GM12878 (cell line): ENCODE measurements around the gene ULK4. TPM values are rescaled to one million over a fixed set of nuclear protein-coding genes. Genes with fewer than 3 reads are reported as not detected.

Source experiments
- ATAC-seq: fragments of 200-7000 bp; cut with Tn5 transposase; 3 replicates; pipeline ENCODE4 v1.9.1; 2020; ENCODE audit warnings: mild to moderate bottlenecking, moderate library complexity
- BruUV-seq: library from RNA; stranded (reverse); fragments of 400-500 nt; replicated peaks from 2 replicates; lab custom pipeline; 2021; lab: Mats Ljungman, UMichigan
- CTCF ChIA-PET: fragments of 300-600 bp; sonication (Branson Sonifier 250); formaldehyde crosslinking; extraction: SDS; loops from one replicate; lab custom pipeline; 2021; ENCODE audit warnings: inconsistent platforms; lab: Yijun Ruan, JAX
- POLR2A ChIA-PET: fragments of 350-600 bp; formaldehyde crosslinking; extraction: SDS; loops from one replicate; lab custom pipeline; 2021; ENCODE audit warnings: inconsistent platforms; lab: Charles Lee
- RAD21 ChIA-PET: fragments of 300-600 bp; sonication (Branson Sonifier 250); formaldehyde crosslinking; loops from one replicate; lab custom pipeline; 2023; ENCODE audit warnings: antibody characterized with exemption; ENCODE audit not compliant: unreplicated experiment; lab: Charles Lee
- SMC1A ChIA-PET: fragments of 300-600 bp; sonication (Branson Sonifier 250); formaldehyde crosslinking; loops from one replicate; lab custom pipeline; 2023; ENCODE audit not compliant: unreplicated experiment, uncharacterized antibody; lab: Charles Lee
- DNase-seq: peaks from one replicate; pipeline ENCODE4 v3.0.0-alpha.2; 2011; ENCODE audit warnings: low read depth, low spot score
- FAIRE-seq: peaks from 3 replicates; lab custom pipeline; 2011; peaks lifted over from hg19 to GRCh38; lab: Jason Lieb, UNC
- H2AFZ ChIP-seq: 2 replicates; pipeline ENCODE4 v1.6.0; 2011; ENCODE audit warnings: low read depth, low read length, control low read depth; ENCODE audit not compliant: control insufficient read depth
- H3K27ac ChIP-seq: 2 replicates; pipeline ENCODE4 v1.5.1; 2011; ENCODE audit warnings: control low read depth; ENCODE audit not compliant: control insufficient read depth, insufficient read depth
- H3K27me3 ChIP-seq, 2 experiments: replicated peaks in 1 of 2; 2 replicates each; pipeline versions ENCODE4 v1.6.0 to v1.6.1; 2011; ENCODE audit warnings: low read length in 1 of 2; ENCODE audit not compliant: control insufficient read depth in 2 of 2, insufficient read depth in 2 of 2
- H3K36me3 ChIP-seq, 2 experiments: 2 replicates each; pipeline ENCODE4 v1.5.1; 2011; ENCODE audit warnings: low read length in 1 of 2; ENCODE audit not compliant: control insufficient read depth in 2 of 2, insufficient read depth in 2 of 2
- H3K4me1 ChIP-seq: 2 replicates; pipeline ENCODE4 v1.6.1; 2011; ENCODE audit warnings: mild to moderate bottlenecking, low read length, moderate library complexity, mixed read lengths; ENCODE audit not compliant: control insufficient read depth, insufficient read depth
- H3K4me2 ChIP-seq: 2 replicates; pipeline ENCODE4 v1.6.0; 2011; ENCODE audit warnings: control low read depth; ENCODE audit not compliant: control insufficient read depth, insufficient read depth
- H3K4me3 ChIP-seq: fragments of 200-600 bp; sonication (generic); 2 replicates; pipeline ENCODE4 v1.5.1; 2016
- H3K79me2 ChIP-seq: 2 replicates; pipeline ENCODE4 v1.6.0; 2011; ENCODE audit warnings: low read length; ENCODE audit not compliant: control insufficient read depth, insufficient read depth
- H3K9ac ChIP-seq: 2 replicates; pipeline ENCODE4 v1.8.0; 2011; ENCODE audit warnings: low read length, control low read depth, mixed read lengths; ENCODE audit not compliant: control insufficient read depth, insufficient read depth
- H3K9me3 ChIP-seq: replicated peaks from 3 replicates; pipeline ENCODE4 v1.5.1; 2011; ENCODE audit warnings: mild to moderate bottlenecking, low read length; ENCODE audit not compliant: control insufficient read depth, insufficient read depth
- H4K20me1 ChIP-seq: 2 replicates; pipeline ENCODE4 v1.6.0; 2011; ENCODE audit not compliant: control insufficient read depth, insufficient read depth
- DPF2 ChIP-seq: fragments of 450-650 bp; IDR thresholded peaks from 2 replicates; pipeline ENCODE4 v1.6.1; 2017; ENCODE audit warnings: mild to moderate bottlenecking
- EP300 ChIP-seq, 2 experiments: fragments of 150-350 bp in 1 of 2; IDR thresholded peaks; 2 replicates each; pipeline ENCODE4 v1.6.1; 2011 to 2012; ENCODE audit warnings: low read depth in 2 of 2, low read length in 2 of 2, borderline replicate concordance in 1 of 2, improper control_type of control experiment in 1 of 2, inconsistent platforms in 1 of 2; ENCODE audit not compliant: control insufficient read depth in 1 of 2
- IKZF2 ChIP-seq, 2 experiments: fragments of 450-650 bp; IDR thresholded peaks; 2 replicates each; pipeline ENCODE4 v1.6.1; 2017; ENCODE audit warnings: mild to moderate bottlenecking in 2 of 2, moderate library complexity in 2 of 2
- POLR2AphosphoS5 ChIP-seq: IDR thresholded peaks from 2 replicates; pipeline ENCODE4 v1.6.1; 2011; ENCODE audit warnings: mild to moderate bottlenecking, low read length, inconsistent platforms
- RUNX3 ChIP-seq: IDR thresholded peaks from 2 replicates; pipeline ENCODE4 v1.6.1; 2012; ENCODE audit warnings: low read length, inconsistent platforms
- SPI1 ChIP-seq: IDR thresholded peaks from 2 replicates; pipeline ENCODE4 v1.6.1; 2011; ENCODE audit warnings: low read depth, mild to moderate bottlenecking, low read length, moderate library complexity, borderline replicate concordance; ENCODE audit not compliant: insufficient read depth
- SREBF2 ChIP-seq: IDR thresholded peaks from 2 replicates; pipeline ENCODE4 v1.6.1; 2012; ENCODE audit warnings: mild to moderate bottlenecking, low read length
- ZNF24 ChIP-seq: fragments of 450-650 bp; IDR thresholded peaks from 2 replicates; pipeline ENCODE4 v1.6.1; 2017; ENCODE audit warnings: antibody characterized with exemption, mild to moderate bottlenecking
- ZSCAN29 ChIP-seq: fragments of 450-650 bp; IDR thresholded peaks from 2 replicates; pipeline ENCODE4 v1.6.1; 2017; ENCODE audit warnings: mild to moderate bottlenecking, moderate library complexity
- WGBS: methylation state at CpG from one replicate; pipeline ENCODE4 v1.1.6; 2016; ENCODE audit warnings: low lambda C conversion rate; ENCODE audit not compliant: insufficient replicate concordance, insufficient coverage; ENCODE audit errors: missing lambda C conversion rate; 5-methylcytosine and 5-hydroxymethylcytosine counted together
- in situ Hi-C: fragments of 300-500 bp; cut with MboI; formaldehyde crosslinking; loops from 9 replicates; pipeline ENCODE4 v1.14.3; 2018; ENCODE audit warnings: mixed read lengths
- intact Hi-C: fragments of 100-400 bp; cut with micrococcal nuclease; formaldehyde crosslinking; loops from one replicate; pipeline ENCODE4 v1.14.2; 2022; ENCODE audit not compliant: unreplicated experiment
- polyA plus RNA-seq, 11 experiments: library from polyadenylated mRNA; depleted of rRNA in 4 of 11; unstranded in 6 of 11; stranded (reverse) in 5 of 11; fragments of >200 nt; fragmentation: Nextera tagmentation in 4 of 11; fragmentation: Illumina TruSeq in 1 of 11; extraction: Ambion mirVana in 4 of 11; extraction: Trizol in 1 of 11; gene quantifications; 1 replicate in 1 of 11; 2 replicates in 10 of 11; pipeline versions ENCODE4 v1.2.1 to v1.2.3, GENCODE V29; 2011 to 2016; ENCODE audit warnings: inconsistent platforms in 2 of 11, missing spikeins in 2 of 11, low read depth in 1 of 11
- total RNA-seq, 4 experiments: library from RNA; depleted of rRNA in 3 of 4; stranded (reverse); fragments of >200 nt in 3 of 4; fragmentation: Illumina TruSeq in 1 of 4; extraction: Trizol in 1 of 4; gene quantifications; 2 replicates each; pipeline versions ENCODE4 v1.2.1 to v1.2.3, GENCODE V29; 2013 to 2021
- TF ChIP-seq, protein P1 (sequence below): fragments of 150-350 bp; IDR thresholded peaks from 2 replicates; pipeline ENCODE4 v1.6.1; 2016; ENCODE audit warnings: low read depth, low read length
- TF ChIP-seq, protein P2 (sequence below): fragments of 450-650 bp; IDR thresholded peaks from 2 replicates; pipeline ENCODE4 v1.6.1; 2016; ENCODE audit warnings: mild to moderate bottlenecking, moderate library complexity, borderline replicate concordance
- TF ChIP-seq, protein P3 (sequence below): fragments of 450-650 bp; IDR thresholded peaks from 2 replicates; pipeline ENCODE4 v1.6.1; 2016; ENCODE audit warnings: mild to moderate bottlenecking
- TF ChIP-seq, protein P4 (sequence below): fragments of 450-650 bp; formaldehyde crosslinking; IDR thresholded peaks from 2 replicates; pipeline ENCODE4 v1.4.0; 2022; ENCODE audit warnings: mild to moderate bottlenecking, moderate library complexity

ULK4 gene
- total and polyA plus RNA-seq, 10 of the 15 experiments (the other 5 are each of a cell fraction or from before 2014, with no cell fraction given), result 3.5 to 7.6 (median 6.3) TPM

DNA sequence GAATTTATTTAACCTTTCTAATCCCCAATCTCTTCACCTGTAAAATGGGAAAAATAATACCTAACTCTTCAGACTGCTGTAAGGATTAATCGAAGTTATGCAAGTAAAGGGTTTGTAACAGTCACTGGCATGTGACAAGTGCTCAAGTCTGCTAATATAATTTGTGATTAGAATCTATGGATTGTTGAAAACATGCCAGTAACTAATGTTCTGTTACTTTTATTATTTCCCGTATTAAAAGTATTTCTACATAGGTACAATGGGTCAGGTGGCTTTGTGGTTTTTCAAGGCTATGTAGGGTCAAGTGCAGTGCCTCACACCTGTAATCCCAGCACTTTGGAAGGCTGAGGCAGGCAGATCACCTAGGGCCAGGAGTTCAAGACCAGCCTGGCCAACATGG is 29.4 kb downstream of the ULK4 start:
- no peak for FAIRE-seq
- no TSS peak for BruUV-seq
- POLR2A ChIA-PET, result no interaction called here
- TF ChIP-seq RUNX3, result no peak
- TF ChIP-seq, protein P1, sequence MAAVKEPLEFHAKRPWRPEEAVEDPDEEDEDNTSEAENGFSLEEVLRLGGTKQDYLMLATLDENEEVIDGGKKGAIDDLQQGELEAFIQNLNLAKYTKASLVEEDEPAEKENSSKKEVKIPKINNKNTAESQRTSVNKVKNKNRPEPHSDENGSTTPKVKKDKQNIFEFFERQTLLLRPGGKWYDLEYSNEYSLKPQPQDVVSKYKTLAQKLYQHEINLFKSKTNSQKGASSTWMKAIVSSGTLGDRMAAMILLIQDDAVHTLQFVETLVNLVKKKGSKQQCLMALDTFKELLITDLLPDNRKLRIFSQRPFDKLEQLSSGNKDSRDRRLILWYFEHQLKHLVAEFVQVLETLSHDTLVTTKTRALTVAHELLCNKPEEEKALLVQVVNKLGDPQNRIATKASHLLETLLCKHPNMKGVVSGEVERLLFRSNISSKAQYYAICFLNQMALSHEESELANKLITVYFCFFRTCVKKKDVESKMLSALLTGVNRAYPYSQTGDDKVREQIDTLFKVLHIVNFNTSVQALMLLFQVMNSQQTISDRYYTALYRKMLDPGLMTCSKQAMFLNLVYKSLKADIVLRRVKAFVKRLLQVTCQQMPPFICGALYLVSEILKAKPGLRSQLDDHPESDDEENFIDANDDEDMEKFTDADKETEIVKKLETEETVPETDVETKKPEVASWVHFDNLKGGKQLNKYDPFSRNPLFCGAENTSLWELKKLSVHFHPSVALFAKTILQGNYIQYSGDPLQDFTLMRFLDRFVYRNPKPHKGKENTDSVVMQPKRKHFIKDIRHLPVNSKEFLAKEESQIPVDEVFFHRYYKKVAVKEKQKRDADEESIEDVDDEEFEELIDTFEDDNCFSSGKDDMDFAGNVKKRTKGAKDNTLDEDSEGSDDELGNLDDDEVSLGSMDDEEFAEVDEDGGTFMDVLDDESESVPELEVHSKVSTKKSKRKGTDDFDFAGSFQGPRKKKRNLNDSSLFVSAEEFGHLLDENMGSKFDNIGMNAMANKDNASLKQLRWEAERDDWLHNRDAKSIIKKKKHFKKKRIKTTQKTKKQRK, result no peak
- TF ChIP-seq, protein P2, sequence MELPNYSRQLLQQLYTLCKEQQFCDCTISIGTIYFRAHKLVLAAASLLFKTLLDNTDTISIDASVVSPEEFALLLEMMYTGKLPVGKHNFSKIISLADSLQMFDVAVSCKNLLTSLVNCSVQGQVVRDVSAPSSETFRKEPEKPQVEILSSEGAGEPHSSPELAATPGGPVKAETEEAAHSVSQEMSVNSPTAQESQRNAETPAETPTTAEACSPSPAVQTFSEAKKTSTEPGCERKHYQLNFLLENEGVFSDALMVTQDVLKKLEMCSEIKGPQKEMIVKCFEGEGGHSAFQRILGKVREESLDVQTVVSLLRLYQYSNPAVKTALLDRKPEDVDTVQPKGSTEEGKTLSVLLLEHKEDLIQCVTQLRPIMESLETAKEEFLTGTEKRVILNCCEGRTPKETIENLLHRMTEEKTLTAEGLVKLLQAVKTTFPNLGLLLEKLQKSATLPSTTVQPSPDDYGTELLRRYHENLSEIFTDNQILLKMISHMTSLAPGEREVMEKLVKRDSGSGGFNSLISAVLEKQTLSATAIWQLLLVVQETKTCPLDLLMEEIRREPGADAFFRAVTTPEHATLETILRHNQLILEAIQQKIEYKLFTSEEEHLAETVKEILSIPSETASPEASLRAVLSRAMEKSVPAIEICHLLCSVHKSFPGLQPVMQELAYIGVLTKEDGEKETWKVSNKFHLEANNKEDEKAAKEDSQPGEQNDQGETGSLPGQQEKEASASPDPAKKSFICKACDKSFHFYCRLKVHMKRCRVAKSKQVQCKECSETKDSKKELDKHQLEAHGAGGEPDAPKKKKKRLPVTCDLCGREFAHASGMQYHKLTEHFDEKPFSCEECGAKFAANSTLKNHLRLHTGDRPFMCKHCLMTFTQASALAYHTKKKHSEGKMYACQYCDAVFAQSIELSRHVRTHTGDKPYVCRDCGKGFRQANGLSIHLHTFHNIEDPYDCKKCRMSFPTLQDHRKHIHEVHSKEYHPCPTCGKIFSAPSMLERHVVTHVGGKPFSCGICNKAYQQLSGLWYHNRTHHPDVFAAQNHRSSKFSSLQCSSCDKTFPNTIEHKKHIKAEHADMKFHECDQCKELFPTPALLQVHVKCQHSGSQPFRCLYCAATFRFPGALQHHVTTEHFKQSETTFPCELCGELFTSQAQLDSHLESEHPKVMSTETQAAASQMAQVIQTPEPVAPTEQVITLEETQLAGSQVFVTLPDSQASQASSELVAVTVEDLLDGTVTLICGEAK, result no peak
- TF ChIP-seq EP300 (IDR thresholded peaks at IDR 0.05; ENCODE audit: borderline replicate concordance in 1 of 2, control insufficient read depth in 1 of 2, low read depth in 2 of 2, low read length in 2 of 2), result no peak
- no peak for TF ChIP-seq ZNF24
- TF ChIP-seq IKZF2 (IDR thresholded peaks at IDR 0.05), result no peak
- no peak for TF ChIP-seq ZSCAN29
- TF ChIP-seq SREBF2, result no peak
- TF ChIP-seq, protein P3, sequence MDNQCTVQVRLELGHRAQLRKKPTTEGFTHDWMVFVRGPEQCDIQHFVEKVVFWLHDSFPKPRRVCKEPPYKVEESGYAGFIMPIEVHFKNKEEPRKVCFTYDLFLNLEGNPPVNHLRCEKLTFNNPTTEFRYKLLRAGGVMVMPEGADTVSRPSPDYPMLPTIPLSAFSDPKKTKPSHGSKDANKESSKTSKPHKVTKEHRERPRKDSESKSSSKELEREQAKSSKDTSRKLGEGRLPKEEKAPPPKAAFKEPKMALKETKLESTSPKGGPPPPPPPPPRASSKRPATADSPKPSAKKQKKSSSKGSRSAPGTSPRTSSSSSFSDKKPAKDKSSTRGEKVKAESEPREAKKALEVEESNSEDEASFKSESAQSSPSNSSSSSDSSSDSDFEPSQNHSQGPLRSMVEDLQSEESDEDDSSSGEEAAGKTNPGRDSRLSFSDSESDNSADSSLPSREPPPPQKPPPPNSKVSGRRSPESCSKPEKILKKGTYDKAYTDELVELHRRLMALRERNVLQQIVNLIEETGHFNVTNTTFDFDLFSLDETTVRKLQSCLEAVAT, result no peak
- TF ChIP-seq, protein P4, sequence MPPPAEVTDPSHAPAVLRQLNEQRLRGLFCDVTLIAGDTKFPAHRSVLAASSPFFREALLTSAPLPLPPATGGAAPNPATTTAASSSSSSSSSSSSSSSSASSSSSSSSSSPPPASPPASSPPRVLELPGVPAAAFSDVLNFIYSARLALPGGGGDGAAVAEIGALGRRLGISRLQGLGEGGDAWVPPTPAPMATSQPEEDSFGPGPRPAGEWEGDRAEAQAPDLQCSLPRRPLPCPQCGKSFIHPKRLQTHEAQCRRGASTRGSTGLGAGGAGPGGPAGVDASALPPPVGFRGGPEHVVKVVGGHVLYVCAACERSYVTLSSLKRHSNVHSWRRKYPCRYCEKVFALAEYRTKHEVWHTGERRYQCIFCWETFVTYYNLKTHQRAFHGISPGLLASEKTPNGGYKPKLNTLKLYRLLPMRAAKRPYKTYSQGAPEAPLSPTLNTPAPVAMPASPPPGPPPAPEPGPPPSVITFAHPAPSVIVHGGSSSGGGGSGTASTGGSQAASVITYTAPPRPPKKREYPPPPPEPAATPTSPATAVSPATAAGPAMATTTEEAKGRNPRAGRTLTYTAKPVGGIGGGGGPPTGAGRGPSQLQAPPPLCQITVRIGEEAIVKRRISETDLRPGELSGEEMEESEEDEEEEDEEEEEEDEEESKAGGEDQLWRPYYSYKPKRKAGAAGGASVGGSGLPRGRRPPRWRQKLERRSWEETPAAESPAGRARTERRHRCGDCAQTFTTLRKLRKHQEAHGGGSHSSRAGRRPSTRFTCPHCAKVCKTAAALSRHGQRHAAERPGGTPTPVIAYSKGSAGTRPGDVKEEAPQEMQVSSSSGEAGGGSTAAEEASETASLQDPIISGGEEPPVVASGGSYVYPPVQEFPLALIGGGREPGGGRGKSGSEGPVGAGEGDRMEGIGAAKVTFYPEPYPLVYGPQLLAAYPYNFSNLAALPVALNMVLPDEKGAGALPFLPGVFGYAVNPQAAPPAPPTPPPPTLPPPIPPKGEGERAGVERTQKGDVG (CRISPR knock-in tag), result no peak
- no peak for TF ChIP-seq POLR2AphosphoS5
- no peak for TF ChIP-seq DPF2
- no peak for TF ChIP-seq SPI1

More for the DNA sequence above, 29.4 kb downstream of the ULK4 start:
- Histone ChIP-seq H3K27ac (no peak overlapping the region), H3K27me3 (no peaks in the 10 kb centered on the region), H3K4me1 (no peaks in the 10 kb centered on the region), H3K79me2 (no peaks in the 10 kb centered on the region), H2AFZ (no peak overlapping the region), H3K4me3 (no peak overlapping the region), H3K36me3 (no peaks in the 10 kb centered on the region), H3K9ac (no peak overlapping the region), H4K20me1 (no peaks in the 10 kb centered on the region), H3K4me2 (no peak overlapping the region), H3K9me3 (no peaks in the 10 kb centered on the region)
- SMC1A ChIA-PET, result no interaction called here
- no peak for DNase-seq
- in situ Hi-C loops, result no loop called here
- no peak for ATAC-seq
- CTCF ChIA-PET, result no interaction called here
- intact Hi-C loops, result no loop called here
- WGBS, result 71% methylated on average over 2 of the region's 2 CpGs
- RAD21 ChIA-PET, result no interaction called here
